Measurements from ENCODE around the gene OCEL1. TPM values are rescaled to one million over a fixed set of nuclear protein-coding genes. Genes with fewer than 3 reads are reported as not detected.
A peak's percentile ranks its signal among the peaks of the same experiment; 100 is the strongest.

OCEL1 gene
- total RNA-seq, 4 donors from 2014 or later = 2.6 to 7.9 (median 4.0) TPM

- no peak for DNase-seq (ENCODE audit: low spot score in 2 of 2)
- WGBS, 2 donors = 19 to 26% methylated on average over 16 of the region's 16 CpGs
- TF ChIP-seq POLR2A (IDR thresholded peaks at IDR 0.05) = no peak
- TF ChIP-seq, protein P1, sequence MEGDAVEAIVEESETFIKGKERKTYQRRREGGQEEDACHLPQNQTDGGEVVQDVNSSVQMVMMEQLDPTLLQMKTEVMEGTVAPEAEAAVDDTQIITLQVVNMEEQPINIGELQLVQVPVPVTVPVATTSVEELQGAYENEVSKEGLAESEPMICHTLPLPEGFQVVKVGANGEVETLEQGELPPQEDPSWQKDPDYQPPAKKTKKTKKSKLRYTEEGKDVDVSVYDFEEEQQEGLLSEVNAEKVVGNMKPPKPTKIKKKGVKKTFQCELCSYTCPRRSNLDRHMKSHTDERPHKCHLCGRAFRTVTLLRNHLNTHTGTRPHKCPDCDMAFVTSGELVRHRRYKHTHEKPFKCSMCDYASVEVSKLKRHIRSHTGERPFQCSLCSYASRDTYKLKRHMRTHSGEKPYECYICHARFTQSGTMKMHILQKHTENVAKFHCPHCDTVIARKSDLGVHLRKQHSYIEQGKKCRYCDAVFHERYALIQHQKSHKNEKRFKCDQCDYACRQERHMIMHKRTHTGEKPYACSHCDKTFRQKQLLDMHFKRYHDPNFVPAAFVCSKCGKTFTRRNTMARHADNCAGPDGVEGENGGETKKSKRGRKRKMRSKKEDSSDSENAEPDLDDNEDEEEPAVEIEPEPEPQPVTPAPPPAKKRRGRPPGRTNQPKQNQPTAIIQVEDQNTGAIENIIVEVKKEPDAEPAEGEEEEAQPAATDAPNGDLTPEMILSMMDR (IDR thresholded peaks at IDR 0.05) = no peak
- peak overlapping the region; percentile 40 for H3K4me3 ChIP-seq (ENCODE audit: low read depth, poor library complexity, severe bottlenecking)
- intact Hi-C loops (cut with DNase I; ENCODE audit: low total_unique reads) = no loop called here
These were observed 11.4 kb upstream of the OCEL1 start for GRCh38 chr19:17214508-17215126.

GRCh38 chr19:17215127-17215971 is 10.7 kb upstream of the OCEL1 start, which contains the start of gene USE1:
TSS of gene USE1 (plus strand) at chr19:17215357. CDS start at chr19:17215406, 49 bp downstream.
- DNase-seq (ENCODE audit: low spot score in 2 of 2) = peak; percentile 90 to 98
- WGBS, 2 donors = 2 to 9% methylated on average over 30 to 45 of the region's 56 CpGs
- TF ChIP-seq POLR2A (IDR thresholded peaks at IDR 0.05) = no peak
- TF ChIP-seq, protein P1 (IDR thresholded peaks at IDR 0.05) = no peak
- intact Hi-C loops (cut with DNase I; ENCODE audit: low total_unique reads) = no loop called here
- peak within 1 kb of the TSS; percentile 40 for H3K4me3 ChIP-seq (ENCODE audit: low read depth, poor library complexity, severe bottlenecking)

- TF ChIP-seq POLR2A (IDR thresholded peaks at IDR 0.05) = no peak
- TF ChIP-seq, protein P1 (IDR thresholded peaks at IDR 0.05) = no peak
- intact Hi-C loops (cut with DNase I; ENCODE audit: low total_unique reads) = no loop called here
- 63 to 79% methylated on average over 13 of the region's 13 CpGs for WGBS, 2 donors
- H3K4me3 ChIP-seq (ENCODE audit: low read depth, poor library complexity, severe bottlenecking) = no peak overlapping the region
- DNase-seq (ENCODE audit: low spot score in 2 of 2) = no peak
These were observed 9.9 kb upstream of the OCEL1 start for GRCh38 chr19:17216058-17216670.

DNA sequence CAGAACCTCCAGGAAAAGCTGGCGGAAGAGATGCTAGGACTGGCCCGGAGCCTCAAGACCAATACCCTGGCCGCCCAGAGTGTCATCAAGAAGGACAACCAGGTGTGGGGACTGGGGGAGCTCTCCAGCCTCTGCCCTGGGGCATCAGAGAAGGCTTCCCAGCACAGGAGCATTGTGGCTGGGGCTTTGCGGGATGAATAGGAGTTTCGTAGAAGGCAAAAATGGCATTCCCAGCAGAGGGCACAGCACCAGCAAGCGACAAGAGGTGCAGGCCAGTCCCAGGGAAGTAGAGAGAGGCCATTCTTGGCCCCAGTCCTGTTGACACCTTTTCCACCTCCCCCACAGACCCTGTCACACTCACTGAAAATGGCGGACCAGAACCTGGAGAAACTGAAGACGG is 6.7 kb upstream of the OCEL1 start:
- H3K4me3 ChIP-seq (ENCODE audit: low read depth, poor library complexity, severe bottlenecking) = no peak overlapping the region
- 97 to 99% methylated on average over 8 of the region's 8 CpGs for WGBS, 2 donors
- intact Hi-C loops (cut with DNase I; ENCODE audit: low total_unique reads) = no loop called here
- DNase-seq (ENCODE audit: low spot score in 2 of 2) = no peak
- no peak for TF ChIP-seq POLR2A (IDR thresholded peaks at IDR 0.05)
- TF ChIP-seq, protein P1 (IDR thresholded peaks at IDR 0.05) = no peak

GRCh38 chr19:17220207-17220758 is 5.7 kb upstream of the OCEL1 start:
- TF ChIP-seq, protein P1 (IDR thresholded peaks at IDR 0.05) = no peak
- no peak for TF ChIP-seq POLR2A (IDR thresholded peaks at IDR 0.05)
- no peak for DNase-seq (ENCODE audit: low spot score in 2 of 2)
- intact Hi-C loops (cut with DNase I; ENCODE audit: low total_unique reads) = no loop called here
- no peak overlapping the region for H3K4me3 ChIP-seq (ENCODE audit: low read depth, poor library complexity, severe bottlenecking)
- WGBS, 2 donors = 24 to 33% methylated on average over 14 of the region's 14 CpGs

Data from lower leg skin (tissue), 4 donors.